K562 (cell line): ENCODE measurements around the gene ADAM30. TPM values are rescaled to one million over a fixed set of nuclear protein-coding genes. Genes with fewer than 3 reads are reported as not detected.

Experiments used
- ATAC-seq: fragments of 200-7000 bp; cut with Tn5 transposase; 3 replicates; pipeline ENCODE4 v1.9.1; 2020; ENCODE audit warnings: moderate library complexity
- BruUV-seq: library from RNA; stranded (reverse); fragments of 400-500 nt; replicated peaks from 2 replicates; lab custom pipeline; 2021; lab: Mats Ljungman, UMichigan
- CTCF ChIA-PET: fragments of 300-600 bp; formaldehyde crosslinking; extraction: SDS; loops from one replicate; lab custom pipeline; 2021; ENCODE audit warnings: low intra/inter-chr PET ratio; lab: Yijun Ruan, JAX
- POLR2A ChIA-PET: fragments of 300-600, 350-650 bp; sonication (Branson Sonifier 250); formaldehyde crosslinking; extraction: SDS; loops from one replicate; lab custom pipeline; 2021; ENCODE audit warnings: antibody characterized with exemption, inconsistent platforms; lab: Yijun Ruan, JAX
- DNase-seq, 4 experiments: peaks; one replicate each; pipeline versions ENCODE4 v3.0.0 to v3.0.0-alpha.2; 2011 to 2018; ENCODE audit warnings: low spot score in 3 of 4, mixed read lengths in 3 of 4; ENCODE audit errors: extremely low read depth in 1 of 4
- FAIRE-seq: peaks from 2 replicates; lab custom pipeline; 2011; peaks lifted over from hg19 to GRCh38; lab: Jason Lieb, UNC
- H2AFZ ChIP-seq: 2 replicates; pipeline ENCODE4 v1.6.0; 2011; ENCODE audit warnings: low read depth, low read length, control low read depth, inconsistent platforms
- H3K27ac ChIP-seq: fragments of 200-600 bp; 3 replicates; pipeline ENCODE4 v1.8.0; 2011; ENCODE audit warnings: low read depth, mild to moderate bottlenecking, control low read depth, inconsistent platforms, low read length, moderate library complexity, mixed read lengths; ENCODE audit errors: extremely low read depth
- H3K27me3 ChIP-seq, 2 experiments: fragments of 300-600 bp in 1 of 2; 2 replicates in 1 of 2; 3 replicates in 1 of 2; pipeline versions ENCODE4 v1.6.0 to v1.8.0; 2011; ENCODE audit warnings: inconsistent platforms in 2 of 2, low read length in 2 of 2, mild to moderate bottlenecking in 1 of 2, mixed read lengths in 1 of 2, moderate library complexity in 1 of 2; ENCODE audit not compliant: control insufficient read depth in 2 of 2, insufficient read depth in 2 of 2
- H3K36me3 ChIP-seq: fragments of 300-600 bp; 3 replicates; pipeline ENCODE4 v1.8.0; 2011; ENCODE audit warnings: mild to moderate bottlenecking, low read length, inconsistent platforms; ENCODE audit not compliant: control insufficient read depth, insufficient read depth
- H3K4me1 ChIP-seq, 2 experiments: fragments of 200-600 bp in 1 of 2; replicated peaks in 1 of 2; 2 replicates in 1 of 2; 3 replicates in 1 of 2; pipeline versions ENCODE4 v1.5.1 to v1.8.0; 2011; ENCODE audit warnings: inconsistent platforms in 2 of 2, low read length in 2 of 2, mild to moderate bottlenecking in 1 of 2, mixed read lengths in 1 of 2, moderate library complexity in 1 of 2; ENCODE audit not compliant: control insufficient read depth in 2 of 2, insufficient read depth in 2 of 2
- H3K4me2 ChIP-seq: 2 replicates; pipeline ENCODE4 v1.6.1; 2011; ENCODE audit warnings: low read length, control low read depth, inconsistent platforms, mixed read lengths; ENCODE audit not compliant: insufficient read depth
- H3K4me3 ChIP-seq: fragments of 200-600 bp; sonication (generic), shearing (Covaris generic); 2 replicates; pipeline ENCODE4 v1.5.1; 2016; ENCODE audit warnings: control low read depth, inconsistent platforms
- H3K79me2 ChIP-seq: fragments of 200-600 bp; 3 replicates; pipeline ENCODE4 v1.8.0; 2011; ENCODE audit warnings: low read length, inconsistent platforms; ENCODE audit not compliant: control insufficient read depth, insufficient read depth
- H3K9ac ChIP-seq, 2 experiments: 2 replicates each; pipeline versions ENCODE4 v1.6.0 to v1.6.1; 2011; ENCODE audit warnings: low read depth in 2 of 2, low read length in 2 of 2, control low read depth in 1 of 2, inconsistent platforms in 1 of 2, mild to moderate bottlenecking in 1 of 2, mixed read lengths in 1 of 2; ENCODE audit not compliant: insufficient read depth in 1 of 2
- H3K9me1 ChIP-seq: one replicate; pipeline ENCODE4 v1.6.0; 2011; ENCODE audit warnings: inconsistent platforms, mild to moderate bottlenecking, low read length, moderate library complexity; ENCODE audit not compliant: control insufficient read depth, insufficient read depth
- H3K9me3 ChIP-seq: replicated peaks from 2 replicates; pipeline ENCODE4 v1.5.1; 2011; ENCODE audit warnings: low read depth, low read length, inconsistent platforms; ENCODE audit not compliant: control insufficient read depth, insufficient read depth
- H4K20me1 ChIP-seq: replicated peaks from 2 replicates; pipeline ENCODE4 v1.6.1; 2011; ENCODE audit warnings: low read length, inconsistent platforms, mixed read lengths; ENCODE audit not compliant: control insufficient read depth, insufficient read depth
- ARID1B ChIP-seq: fragments of 450-650 bp; IDR thresholded peaks from 2 replicates; pipeline ENCODE4 v1.6.1; 2016; ENCODE audit warnings: antibody characterized with exemption, mild to moderate bottlenecking, inconsistent platforms
- CXXC5 ChIP-seq: fragments of 250-450 bp; sonication (Bioruptor Pico); IDR thresholded peaks from 2 replicates; pipeline ENCODE4 v1.8.0; 2022; ENCODE audit warnings: inconsistent platforms, mild to moderate bottlenecking, moderate library complexity
- E2F4 ChIP-seq: sonication (generic); formaldehyde crosslinking; IDR thresholded peaks from 2 replicates; pipeline ENCODE4 v1.8.0; 2022; ENCODE audit warnings: mild to moderate bottlenecking, low read depth, missing genetic modification reagents
- ERF ChIP-seq: fragments of 450-650 bp; formaldehyde crosslinking; IDR thresholded peaks from 2 replicates; pipeline ENCODE4 v1.4.0; 2020; ENCODE audit warnings: mild to moderate bottlenecking, mixed read lengths
- HMBOX1 ChIP-seq: sonication (generic); IDR thresholded peaks from 2 replicates; pipeline ENCODE4 v1.6.1; 2016
- MAFG ChIP-seq: fragments of 450-650 bp; conservative IDR thresholded peaks from 2 replicates; pipeline ENCODE4 v1.6.1; 2016; ENCODE audit warnings: missing genetic modification characterization, missing compliant biosample characterization
- MCM5 ChIP-seq: fragments of 450-650 bp; IDR thresholded peaks from 2 replicates; pipeline ENCODE4 v1.6.1; 2016; ENCODE audit warnings: low read depth
- MEIS2 ChIP-seq: fragments of 450-650 bp; IDR thresholded peaks from 2 replicates; pipeline ENCODE4 v1.6.1; 2014; ENCODE audit warnings: mild to moderate bottlenecking; ENCODE audit not compliant: partially characterized antibody
- OTX1 ChIP-seq: fragments of 450-650 bp; formaldehyde crosslinking; IDR thresholded peaks from 2 replicates; pipeline ENCODE4 v1.4.0; 2022; ENCODE audit warnings: mild to moderate bottlenecking
- POLR2AphosphoS5 ChIP-seq: IDR thresholded peaks from 2 replicates; pipeline ENCODE4 v1.6.1; 2011; ENCODE audit warnings: mild to moderate bottlenecking, low read depth, low read length, moderate library complexity; ENCODE audit not compliant: control insufficient read depth, insufficient read depth
- STAT5A ChIP-seq: IDR thresholded peaks from 2 replicates; pipeline ENCODE4 v1.6.1; 2012; ENCODE audit warnings: low read length, inconsistent platforms, borderline replicate concordance
- STAT6 ChIP-seq: sonication (generic); formaldehyde crosslinking; IDR thresholded peaks from 2 replicates; pipeline ENCODE4 v1.8.1; 2023; ENCODE audit warnings: mild to moderate bottlenecking, missing genetic modification reagents
- TAL1 ChIP-seq: fragments of 450-650 bp; IDR thresholded peaks from 2 replicates; pipeline ENCODE4 v1.6.1; 2016; ENCODE audit warnings: mild to moderate bottlenecking
- TEAD2 ChIP-seq: fragments of 450-650 bp; IDR thresholded peaks from 2 replicates; pipeline ENCODE4 v1.6.1; 2016; ENCODE audit warnings: missing genetic modification characterization, control low read depth, missing compliant biosample characterization
- TEAD4 ChIP-seq, 2 experiments: sonication (generic) in 1 of 2; formaldehyde crosslinking in 1 of 2; IDR thresholded peaks; 2 replicates each; pipeline versions ENCODE4 v1.6.1 to v1.8.0; 2012 to 2022; ENCODE audit warnings: borderline replicate concordance in 1 of 2, inconsistent platforms in 1 of 2, low read length in 1 of 2, mild to moderate bottlenecking in 1 of 2, missing genetic modification reagents in 1 of 2
- TRIM25 ChIP-seq: fragments of 450-650 bp; IDR thresholded peaks from 2 replicates; pipeline ENCODE4 v1.7.0; 2016; ENCODE audit warnings: borderline replicate concordance
- ZBTB17 ChIP-seq: fragments of 450-650 bp; formaldehyde crosslinking; IDR thresholded peaks from 2 replicates; pipeline ENCODE4 v1.4.0; 2020; ENCODE audit warnings: mild to moderate bottlenecking
- WGBS: fragments of 100-300 bp; shearing (Covaris generic); methylation state at CpG from one replicate; pipeline ENCODE4 v1.1.6; 2016; ENCODE audit warnings: low coverage, mixed read lengths; ENCODE audit not compliant: insufficient coverage; ENCODE audit errors: missing lambda C conversion rate; 5-methylcytosine and 5-hydroxymethylcytosine counted together
- in situ Hi-C: fragments of 300-500 bp; cut with MboI; formaldehyde crosslinking; loops from 4 replicates; pipeline ENCODE4 v1.15.0; 2018; ENCODE audit warnings: inconsistent platforms, mixed read lengths
- intact Hi-C: fragments of 100-400 bp; cut with micrococcal nuclease; formaldehyde crosslinking; loops from 2 replicates; pipeline ENCODE4 v1.14.2; 2022
- polyA plus RNA-seq, 8 experiments: library from polyadenylated mRNA; depleted of rRNA in 4 of 8; stranded (reverse) in 5 of 8; unstranded in 3 of 8; fragments of >200 nt; fragmentation: Nextera tagmentation in 2 of 8; fragmentation: Illumina TruSeq in 1 of 8; extraction: Ambion mirVana in 2 of 8; extraction: Trizol in 1 of 8; gene quantifications; 2 replicates each; pipeline versions ENCODE4 v1.2.1 to v1.2.3, GENCODE V29; 2011 to 2014; ENCODE audit warnings: inconsistent platforms in 1 of 8, missing spikeins in 1 of 8
- total RNA-seq, 7 experiments: library from RNA; depleted of rRNA in 6 of 7; stranded (reverse); fragments of >200 nt in 6 of 7; fragmentation: Illumina TruSeq in 2 of 7; extraction: Trizol in 2 of 7; gene quantifications; 2 replicates each; pipeline versions ENCODE4 v1.2.1 to v1.2.3, GENCODE V29; 2011 to 2021; ENCODE audit warnings: low replicate concordance in 1 of 7

The ADAM30 gene
- total and polyA plus RNA-seq, 9 of the 15 experiments (the other 6 are each of a cell fraction or from before 2014, with no cell fraction given), result not detected

GRCh38 chr1:119874186-119874585, 22.1 kb downstream of the ADAM30 start:
- WGBS, result 0% methylated on average over 2 of the region's 2 CpGs
- Histone ChIP-seq H3K27ac (no peak overlapping the region; the same call in 2 of the 3 replicates), H4K20me1 (no peaks in the 10 kb centered on the region), H3K4me3 (no peak overlapping the region), H2AFZ (no peak overlapping the region), H3K9ac (peak overlapping the region in 1 of 2 experiments; percentile 31; a peak in 1 of 4 replicates), H3K9me3 (no peaks in the 10 kb centered on the region), H3K4me2 (peak overlapping the region; percentile 39; the same call in 1 of the 2 replicates), H3K4me1 (peaks cover 4 to 20% of the 10 kb centered on the region in 2 experiments; a peak in 3 of 5 replicates), H3K27me3 (no peaks in the 10 kb centered on the region), H3K36me3 (no peaks in the 10 kb centered on the region), H3K79me2 (no peaks in the 10 kb centered on the region), H3K9me1 (no peaks in the 10 kb centered on the region)
- POLR2A ChIA-PET, result no interaction called here
- FAIRE-seq, result peak; percentile 95
- in situ Hi-C loops (no loop called here), intact Hi-C loops (no loop called here)
- ATAC-seq, result peak; percentile 83
- BruUV-seq, result no TSS peak
- CTCF ChIA-PET, result no interaction called here
- peak in 2 of 4 experiments; percentile 59 to 81 for DNase-seq
- TF ChIP-seq MEIS2 (peak; percentile 49), E2F4 (no peak), TRIM25 (no peak), ZBTB17 (CRISPR knock-in tag) (0 out of 2 replicates have a peak, but pooled peaks have one; percentile 25), STAT6 (CRISPR knock-in tag) (no peak), ARID1B (peak; percentile 88), TAL1 (peak; percentile 72), MCM5 (no peak), MAFG (peak; percentile 49), TEAD4 (IDR thresholded peaks at IDR 0.05; ENCODE audit: low read length) (peak; percentile 67), TEAD4 (CRISPR knock-in tag; IDR thresholded peaks at IDR 0.05; ENCODE audit: borderline replicate concordance) (no peak), CXXC5 (CRISPR knock-in tag) (0 out of 2 replicates have a peak, but pooled peaks have one; percentile 28), POLR2AphosphoS5 (peak; percentile 45; the same call in 1 of the 2 replicates), ERF (CRISPR knock-in tag) (peak; percentile 44; the same call in 1 of the 2 replicates), OTX1 (CRISPR knock-in tag) (0 out of 2 replicates have a peak, but pooled peaks have one; percentile 55), TEAD2 (tag) (no peak), HMBOX1 (0 out of 2 replicates have a peak, but pooled peaks have one; percentile 24), STAT5A (peak; percentile 62)
